ENCODE results near the gene C3orf18. TPM values are rescaled to one million over a fixed set of nuclear protein-coding genes. Genes with fewer than 3 reads are reported as not detected.
"Not testable (repeated sequence)": the region's sequence is repeated elsewhere in the genome, so short reads cannot be mapped to it uniquely, and the experiment has no call there.

C3orf18 gene
- total RNA-seq, 1 donor, result 9.1 TPM

GRCh38 chr3:50515565-50516439 lies 51.7 kb downstream of the C3orf18 start:
- no peak overlapping the region for H3K4me3 ChIP-seq (ENCODE audit: low read depth, low read length)
- no peak for TF ChIP-seq CTCF (IDR thresholded peaks at IDR 0.05; ENCODE audit: insufficient read depth, low read depth, low read length)
- DNase-seq (ENCODE audit: low read depth), result peak; percentile 21

- not testable (repeated sequence) for DNase-seq (ENCODE audit: low read depth); H3K4me3 ChIP-seq (ENCODE audit: low read depth, low read length)
Observed at GRCh38 chr3:50512908-50513307, 54.6 kb downstream of the C3orf18 start.

- no peak overlapping the region for H3K4me3 ChIP-seq (ENCODE audit: low read depth, low read length)
- no peak for TF ChIP-seq CTCF (IDR thresholded peaks at IDR 0.05; ENCODE audit: insufficient read depth, low read depth, low read length)
- DNase-seq (ENCODE audit: low read depth), result no peak
Observed at GRCh38 chr3:50512131-50512530, 55.4 kb downstream of the C3orf18 start.

- H3K4me3 ChIP-seq (ENCODE audit: low read depth, low read length), result no peak overlapping the region
- no peak for DNase-seq (ENCODE audit: low read depth)
- no peak for TF ChIP-seq CTCF (IDR thresholded peaks at IDR 0.05; ENCODE audit: insufficient read depth, low read depth, low read length)
Observed at GRCh38 chr3:50510325-50510724, 57.2 kb downstream of the C3orf18 start.

- H3K4me3 ChIP-seq (ENCODE audit: low read depth, low read length), result no peak overlapping the region
- TF ChIP-seq CTCF (IDR thresholded peaks at IDR 0.05; ENCODE audit: insufficient read depth, low read depth, low read length), result no peak
- DNase-seq (ENCODE audit: low read depth), result no peak
Observed at GRCh38 chr3:50509715-50510114, 57.8 kb downstream of the C3orf18 start.

GRCh38 chr3:50508821-50509220 lies 58.7 kb downstream of the C3orf18 start:
- no peak for TF ChIP-seq CTCF (IDR thresholded peaks at IDR 0.05; ENCODE audit: insufficient read depth, low read depth, low read length)
- no peak overlapping the region for H3K4me3 ChIP-seq (ENCODE audit: low read depth, low read length)
- DNase-seq (ENCODE audit: low read depth), result no peak

Other genes with a start within 250 kb of the C3orf18 start
- gene HYAL2, start 245.0 kb downstream of the C3orf18 start, total RNA-seq, result 49.6 and 69.1 TPM in 2 replicates
- 17.7 and 22.0 TPM in 2 replicates for gene TUSC2, start 239.5 kb downstream of the C3orf18 start, total RNA-seq
- gene RASSF1, start 226.9 kb downstream of the C3orf18 start, total RNA-seq, result 34.8 and 36.3 TPM in 2 replicates
- gene ZMYND10, start 222.0 kb downstream of the C3orf18 start, total RNA-seq, result 0.97 and 1.3 TPM in 2 replicates
- gene NPRL2, start 217.0 kb downstream of the C3orf18 start, total RNA-seq, result 21.3 and 22.9 TPM in 2 replicates
- gene CYB561D2, start 216.9 kb downstream of the C3orf18 start, total RNA-seq, result 22.5 and 23.7 TPM in 2 replicates
- gene TMEM115, start 208.2 kb downstream of the C3orf18 start, total RNA-seq, result 55.3 and 63.1 TPM in 2 replicates
- gene CACNA2D2, start 64.1 kb downstream of the C3orf18 start, total RNA-seq, result not detected in 2 replicates
- 8.6 and 10.0 TPM in 2 replicates for gene HEMK1, start 1.8 kb upstream of the C3orf18 start, total RNA-seq
- gene CISH, start 44.0 kb upstream of the C3orf18 start, total RNA-seq, result 0.86 and 0.97 TPM in 2 replicates
- 19.0 and 26.7 TPM in 2 replicates for gene MAPKAPK3, start 49.4 kb upstream of the C3orf18 start, total RNA-seq
- under 0.01 TPM in 2 replicates for gene DOCK3, start 107.2 kb upstream of the C3orf18 start, total RNA-seq